GM21576 (cell line): ENCODE results near the gene FXYD7.
"Not testable (repeated sequence)": the region's sequence is repeated elsewhere in the genome, so short reads cannot be mapped to it uniquely, and the experiment has no call there.

Source experiments
- ATAC-seq: cut with Tn5 transposase; IDR thresholded peaks from one replicate; pipeline ENCODE4 v1.9.1; 2021; ENCODE audit warnings: mild to moderate bottlenecking, moderate library complexity; ENCODE audit not compliant: unreplicated experiment

Gene FXYD7

GRCh38 chr19:35125749-35126623 is 17.1 kb upstream of the FXYD7 start:
- ATAC-seq: no peak

GRCh38 chr19:35126624-35126959 is 16.5 kb upstream of the FXYD7 start:
- ATAC-seq: no peak

- ATAC-seq: no peak
Measured at GRCh38 chr19:35127871-35128270, 15.2 kb upstream of the FXYD7 start.

- no peak for ATAC-seq
Measured at GRCh38 chr19:35128398-35129057, 14.5 kb upstream of the FXYD7 start.

- not testable (repeated sequence) for ATAC-seq
Measured at GRCh38 chr19:35129724-35130274, 13.3 kb upstream of the FXYD7 start.

GRCh38 chr19:35130761-35131720 is 12.0 kb upstream of the FXYD7 start:
- ATAC-seq: no peak

GRCh38 chr19:35132254-35132653 is 10.8 kb upstream of the FXYD7 start:
- no peak for ATAC-seq

- ATAC-seq: no peak
Measured at GRCh38 chr19:35133826-35134225, 9.2 kb upstream of the FXYD7 start.

- no peak for ATAC-seq
Measured at GRCh38 chr19:35134601-35135242, 8.3 kb upstream of the FXYD7 start, which contains the start of gene LGI4. LGI4 (minus strand) TSS chr19:35135059; CDS start chr19:35134680, 379 bp downstream.

GRCh38 chr19:35135389-35135909 is 7.6 kb upstream of the FXYD7 start:
- no peak for ATAC-seq

GRCh38 chr19:35136231-35136630 is 6.8 kb upstream of the FXYD7 start:
- no peak for ATAC-seq

- no peak for ATAC-seq
Measured at GRCh38 chr19:35136977-35137702, 5.9 kb upstream of the FXYD7 start.

- ATAC-seq: no peak
Measured at GRCh38 chr19:35138305-35138892, 4.7 kb upstream of the FXYD7 start, which contains the start of gene FXYD1. FXYD1 (plus strand) TSS chr19:35138824; CDS start chr19:35140080, 1,256 bp downstream.

- no peak for ATAC-seq
Measured at GRCh38 chr19:35140207-35140961, 2.7 kb upstream of the FXYD7 start.

- ATAC-seq: peak; percentile 52
Measured at GRCh38 chr19:35140962-35141836, 1.9 kb upstream of the FXYD7 start.

- no peak for ATAC-seq
Measured at GRCh38 chr19:35141837-35142605, 1.0 kb upstream of the FXYD7 start.
